GM12878 (cell line): ENCODE measurements around the gene OPTC.

ENCODE experiments used
- CREB1 ChIP-seq: IDR thresholded peaks from 2 replicates; pipeline ENCODE4 v1.6.1; 2012; ENCODE audit warnings: low read depth, mild to moderate bottlenecking, inconsistent platforms
- JUNB ChIP-seq: IDR thresholded peaks from 2 replicates; pipeline ENCODE4 v1.6.1; 2016; ENCODE audit warnings: antibody characterized with exemption, mild to moderate bottlenecking
- POLR2AphosphoS5 ChIP-seq: IDR thresholded peaks from 2 replicates; pipeline ENCODE4 v1.6.1; 2011; ENCODE audit warnings: mild to moderate bottlenecking, low read length, inconsistent platforms
- SUZ12 ChIP-seq: fragments of 200-600 bp; sonication (generic); IDR thresholded peaks from one replicate; pipeline ENCODE4 v1.6.1; 2018; ENCODE audit warnings: antibody characterized with exemption, mild to moderate bottlenecking; ENCODE audit not compliant: unreplicated experiment
- WRNIP1 ChIP-seq: IDR thresholded peaks from 2 replicates; pipeline ENCODE4 v1.6.1; 2011; ENCODE audit warnings: low read depth, low read length, improper control_type of control experiment, borderline replicate concordance

DNA sequence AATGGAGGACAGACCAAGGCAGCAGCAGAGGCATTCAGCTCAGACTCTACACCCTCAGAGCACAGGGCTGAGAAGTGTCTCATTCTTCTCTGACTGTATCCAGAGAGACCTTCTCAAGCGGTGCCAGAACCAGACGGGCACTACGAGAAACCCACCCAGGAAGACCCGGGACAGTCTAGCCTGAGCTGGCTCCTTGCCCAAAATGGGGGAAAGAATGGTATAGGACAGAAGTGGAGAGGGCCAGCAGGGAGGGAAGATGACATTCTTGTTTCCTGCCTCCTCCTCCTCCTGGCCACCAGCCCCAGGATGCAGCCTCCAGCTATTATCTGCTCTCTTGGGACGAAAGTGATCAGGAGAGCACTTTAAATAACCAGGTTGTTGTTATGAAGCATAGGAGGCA is 40.9 kb upstream of the OPTC start:
- TF ChIP-seq WRNIP1 = no peak
- no peak for TF ChIP-seq CREB1
- TF ChIP-seq SUZ12 = no peak
- TF ChIP-seq POLR2AphosphoS5 = no peak
- TF ChIP-seq JUNB = no peak
